HepG2 (cell line): ENCODE measurements around the gene DNAJC10. TPM values are rescaled to one million over a fixed set of nuclear protein-coding genes. Genes with fewer than 3 reads are reported as not detected.

Experiments
- ATAC-seq: fragments of 200-7000 bp; cut with Tn5 transposase; 3 replicates; pipeline ENCODE4 v1.9.1; 2020; ENCODE audit warnings: mild to moderate bottlenecking, moderate library complexity
- BruUV-seq: library from RNA; stranded (reverse); fragments of 400-500 nt; replicated peaks from 2 replicates; lab custom pipeline; 2021; lab: Mats Ljungman, UMichigan
- CTCF ChIA-PET: fragments of 300-600 bp; formaldehyde crosslinking; extraction: SDS; loops from one replicate; lab custom pipeline; 2021; ENCODE audit warnings: low total read pairs, inconsistent platforms, low intra/inter-chr PET ratio; lab: Yijun Ruan, JAX
- POLR2A ChIA-PET: fragments of 350-600 bp; sonication (Branson Sonifier 250); formaldehyde crosslinking; loops from one replicate; lab custom pipeline; 2020; ENCODE audit warnings: antibody characterized with exemption, inconsistent platforms; lab: Yijun Ruan, JAX
- DNase-seq: peaks from one replicate; pipeline ENCODE4 v3.0.0-alpha.2; 2015; ENCODE audit warnings: low spot score
- FAIRE-seq: peaks from 3 replicates; lab custom pipeline; 2011; peaks lifted over from hg19 to GRCh38; lab: Jason Lieb, UNC
- H2AFZ ChIP-seq: one replicate; pipeline ENCODE4 v1.6.1; 2011; ENCODE audit warnings: low read length, inconsistent platforms
- H3K27ac ChIP-seq: fragments of 300-600 bp; 3 replicates; pipeline ENCODE4 v1.8.0; 2011; ENCODE audit warnings: mixed run types, mild to moderate bottlenecking, mixed read lengths, low read length, inconsistent platforms; ENCODE audit not compliant: insufficient read depth; ENCODE audit errors: extremely low read length
- H3K27me3 ChIP-seq, 2 experiments: fragments of 200-600 bp in 1 of 2; 2 replicates in 1 of 2; 3 replicates in 1 of 2; pipeline versions ENCODE4 v1.6.0 to v1.8.0; 2011; ENCODE audit warnings: low read length in 2 of 2, mild to moderate bottlenecking in 2 of 2, moderate library complexity in 2 of 2, inconsistent platforms in 1 of 2; ENCODE audit not compliant: insufficient read depth in 2 of 2, control insufficient read depth in 1 of 2
- H3K36me3 ChIP-seq, 2 experiments: fragments of 200-600 bp in 1 of 2; replicated peaks in 1 of 2; 2 replicates in 1 of 2; 3 replicates in 1 of 2; pipeline versions ENCODE4 v1.5.1 to v1.8.0; 2011; ENCODE audit warnings: low read length in 2 of 2, inconsistent platforms in 1 of 2; ENCODE audit not compliant: insufficient read depth in 2 of 2, control insufficient read depth in 1 of 2
- H3K4me1 ChIP-seq: 2 replicates; pipeline ENCODE4 v1.5.1; 2012; ENCODE audit warnings: low read length, inconsistent platforms; ENCODE audit not compliant: insufficient read depth
- H3K4me2 ChIP-seq: 2 replicates; pipeline ENCODE4 v1.6.0; 2011; ENCODE audit warnings: low read depth, low read length, inconsistent platforms
- H3K4me3 ChIP-seq, 3 experiments: fragments of 200-600 bp in 1 of 3; sonication (generic), shearing (Covaris generic) in 1 of 3; replicated peaks in 1 of 3; 2 replicates each; pipeline ENCODE4 v1.5.1; 2011 to 2016; ENCODE audit warnings: low read length in 3 of 3, inconsistent platforms in 2 of 3, low read depth in 2 of 3, mild to moderate bottlenecking in 2 of 3, control low read depth in 1 of 3, mixed read lengths in 1 of 3; ENCODE audit not compliant: insufficient read depth in 1 of 3
- H3K79me2 ChIP-seq: one replicate; pipeline ENCODE4 v1.6.1; 2011; ENCODE audit warnings: low read length, inconsistent platforms; ENCODE audit not compliant: insufficient read depth
- H3K9ac ChIP-seq: 2 replicates; pipeline ENCODE4 v1.6.0; 2011; ENCODE audit warnings: mild to moderate bottlenecking, low read depth, low read length, inconsistent platforms; ENCODE audit not compliant: insufficient read depth
- H3K9me3 ChIP-seq: 2 replicates; pipeline ENCODE4 v1.5.1; 2012; ENCODE audit warnings: mild to moderate bottlenecking, low read length
- H4K20me1 ChIP-seq: 2 replicates; pipeline ENCODE4 v1.6.0; 2011; ENCODE audit warnings: inconsistent platforms, mild to moderate bottlenecking, low read length, moderate library complexity; ENCODE audit not compliant: insufficient read depth
- CCAR2 ChIP-seq: fragments of 200-400 bp; formaldehyde crosslinking; optimal IDR thresholded peaks from 2 replicates; pipeline ENCODE3; 2018; ENCODE audit warnings: low read depth, mild to moderate bottlenecking, low read length, moderate library complexity
- CTCF ChIP-seq: sonication (generic); formaldehyde crosslinking; IDR thresholded peaks from 2 replicates; pipeline ENCODE4 v1.5.0; 2020; ENCODE audit warnings: mild to moderate bottlenecking, missing genetic modification reagents, moderate library complexity
- EEA1 ChIP-seq: sonication (generic); formaldehyde crosslinking; IDR thresholded peaks from 2 replicates; pipeline ENCODE4 v1.5.1; 2020; ENCODE audit warnings: mild to moderate bottlenecking, missing genetic modification reagents, borderline replicate concordance
- IRX3 ChIP-seq: sonication (generic); formaldehyde crosslinking; IDR thresholded peaks from 2 replicates; pipeline ENCODE4 v1.8.1; 2023; ENCODE audit warnings: mild to moderate bottlenecking, low read depth, missing genetic modification reagents, borderline replicate concordance
- KLF12 ChIP-seq: sonication (generic); formaldehyde crosslinking; IDR thresholded peaks from 2 replicates; pipeline ENCODE4 v1.4.0; 2020; ENCODE audit warnings: missing genetic modification reagents, borderline replicate concordance
- NFE2 ChIP-seq: sonication (generic); formaldehyde crosslinking; IDR thresholded peaks from 2 replicates; pipeline ENCODE4 v1.4.0; 2020; ENCODE audit warnings: missing genetic modification reagents
- REXO4 ChIP-seq: sonication (generic); formaldehyde crosslinking; IDR thresholded peaks from 2 replicates; pipeline ENCODE4 v1.8.0; 2022; ENCODE audit warnings: missing genetic modification reagents, mild to moderate bottlenecking, borderline replicate concordance
- SCMH1 ChIP-seq: sonication (generic); formaldehyde crosslinking; IDR thresholded peaks from 2 replicates; pipeline ENCODE4 v1.9.0; 2021; ENCODE audit warnings: missing genetic modification reagents, mild to moderate bottlenecking, borderline replicate concordance
- STAG1 ChIP-seq: sonication (generic); formaldehyde crosslinking; IDR thresholded peaks from 2 replicates; pipeline ENCODE4 v1.4.0; 2020; ENCODE audit warnings: missing genetic modification reagents
- ZFP36 ChIP-seq: fragments of 150-350 bp; IDR thresholded peaks from 2 replicates; pipeline ENCODE4 v1.6.1; 2018; ENCODE audit warnings: borderline replicate concordance, low read length, low read depth; ENCODE audit not compliant: partially characterized antibody
- ZNF274 ChIP-seq: sonication (generic); formaldehyde crosslinking; IDR thresholded peaks from 2 replicates; pipeline ENCODE4 v1.5.1; 2020; ENCODE audit warnings: mild to moderate bottlenecking, missing genetic modification reagents
- ZNF3 ChIP-seq: IDR thresholded peaks from 2 replicates; pipeline ENCODE4 v1.7.0; 2017; ENCODE audit warnings: inconsistent platforms
- ZNF501 ChIP-seq: sonication (generic); formaldehyde crosslinking; IDR thresholded peaks from 2 replicates; pipeline ENCODE4 v1.5.1; 2020; ENCODE audit warnings: mild to moderate bottlenecking, moderate library complexity, missing genetic modification reagents
- WGBS: methylation state at CpG from one replicate; pipeline ENCODE4 v1.1.6; 2017; ENCODE audit warnings: low lambda C conversion rate; 5-methylcytosine and 5-hydroxymethylcytosine counted together
- in situ Hi-C: cut with HindIII; loops from 2 replicates; pipeline ENCODE4 v1.10.0; 2017; ENCODE audit warnings: low pct_unique_long_range_greater_than_20kb; ENCODE audit not compliant: extremely low pct_ligation_motif_present
- intact Hi-C: fragments of 100-400 bp; cut with micrococcal nuclease; formaldehyde crosslinking; loops from one replicate; pipeline ENCODE4 v1.10.0; 2022; ENCODE audit not compliant: unreplicated experiment
- polyA plus RNA-seq, 8 experiments: library from polyadenylated mRNA; depleted of rRNA in 3 of 8; stranded (reverse) in 7 of 8; unstranded in 1 of 8; fragments of >200 nt; fragmentation: Illumina TruSeq in 4 of 8; extraction: Trizol in 4 of 8; gene quantifications; 2 replicates each; pipeline versions ENCODE4 v1.2.1 to v1.2.3, GENCODE V29; 2011 to 2016; ENCODE audit warnings: low read depth in 4 of 8, missing spikeins in 1 of 8, mixed read lengths in 1 of 8; ENCODE audit not compliant: insufficient read depth in 1 of 8
- total RNA-seq, 5 experiments: library from RNA; depleted of rRNA; stranded (reverse); fragments of >200 nt; fragmentation: Illumina TruSeq; extraction: Trizol; gene quantifications; 2 replicates each; pipeline ENCODE4 v1.2.3, GENCODE V29; 2016; ENCODE audit warnings: low read depth in 1 of 5

DNAJC10 gene
- total and polyA plus RNA-seq, 2 of the 13 experiments (the other 11 are each of a cell fraction or from before 2014, with no cell fraction given), result 44.1 to 178 TPM

GRCh38 chr2:182666674-182667314 lies 49.3 kb upstream of the DNAJC10 start:
- Histone ChIP-seq H3K27me3 (no peaks in the 10 kb centered on the region; a peak in 1 of 5 replicates), H3K9me3 (no peaks in the 10 kb centered on the region), H3K36me3 (no peaks in the 10 kb centered on the region), H3K4me1 (peaks cover 16% of the 10 kb centered on the region), H3K9ac (no peak overlapping the region), H3K79me2 (no peaks in the 10 kb centered on the region), H2AFZ (no peak overlapping the region), H3K4me2 (0 out of 2 replicates have a peak overlapping the region, but pooled peaks have one; percentile 0), H3K27ac (no peak overlapping the region), H4K20me1 (no peaks in the 10 kb centered on the region), H3K4me3 (no peak overlapping the region)
- no TSS peak for BruUV-seq
- in situ Hi-C loops, result no loop called here
- TF ChIP-seq CTCF (CRISPR knock-in tag) (peak; percentile 45), STAG1 (CRISPR knock-in tag) (peak; percentile 26; the same call in 1 of the 2 replicates), SCMH1 (no peak)
- WGBS, result 28% methylated on average over 1 of the region's 1 CpG
- FAIRE-seq, result no peak
- ChIA-PET CTCF (interaction anchor here (1.1 kb wide), 1 partner anchor 314 kb away, joined by 5 read pairs; no protein-coding TSS in a partner anchor), POLR2A (interaction anchor here (0.5 kb wide), 1 partner anchor 307 kb away, joined by 3 read pairs; no protein-coding TSS in a partner anchor)
- peak; percentile 31 for DNase-seq
- intact Hi-C loops, result loop anchor here (1.0 to 2.0 kb wide), 2 partner anchors 50 to 314 kb away; partner anchors contain the start of gene DNAJC10
- ATAC-seq, result peak; percentile 79

GRCh38 chr2:182667315-182667695 lies 48.8 kb upstream of the DNAJC10 start:
- TF ChIP-seq NFE2 (CRISPR knock-in tag), result no peak
- no peak for TF ChIP-seq IRX3 (CRISPR knock-in tag)
- no peak for TF ChIP-seq KLF12 (CRISPR knock-in tag)
- no peak for TF ChIP-seq CCAR2
- no peak for TF ChIP-seq ZNF274 (CRISPR knock-in tag)
- no peak for TF ChIP-seq ZFP36
- no peak for TF ChIP-seq ZNF3 (CRISPR knock-in tag)
- TF ChIP-seq EEA1, result no peak
- TF ChIP-seq REXO4 (CRISPR knock-in tag), result no peak
- no peak for TF ChIP-seq ZNF501 (CRISPR knock-in tag)
- Histone ChIP-seq H3K4me1 (peaks cover 16% of the 10 kb centered on the region), H3K9me3 (no peaks in the 10 kb centered on the region), H3K27me3 (no peaks in the 10 kb centered on the region; a peak in 1 of 5 replicates), H3K4me3 (no peak overlapping the region), H2AFZ (no peak overlapping the region), H3K79me2 (no peaks in the 10 kb centered on the region), H3K36me3 (no peaks in the 10 kb centered on the region), H3K27ac (no peak overlapping the region), H3K9ac (no peak overlapping the region), H4K20me1 (no peaks in the 10 kb centered on the region), H3K4me2 (0 out of 2 replicates have a peak overlapping the region, but pooled peaks have one; percentile 0)
- ATAC-seq (peak; percentile 34), DNase-seq (no peak), FAIRE-seq (no peak)
- no TSS peak for BruUV-seq
- POLR2A ChIA-PET, result no interaction called here
- WGBS, result 3% methylated on average over 1 of the region's 1 CpG
- in situ Hi-C loops (no loop called here), intact Hi-C loops (loop anchor here (1.0 to 2.0 kb wide), 2 partner anchors 49 to 313 kb away; partner anchors contain the start of gene DNAJC10)
- CTCF ChIA-PET, result interaction anchor here (1.1 kb wide), 1 partner anchor 313 kb away, joined by 5 read pairs; no protein-coding TSS in a partner anchor
